ENCODE results near the gene ATP11A. TPM values are rescaled to one million over a fixed set of nuclear protein-coding genes. Genes with fewer than 3 reads are reported as not detected.

ATP11A gene
- total RNA-seq, 1 donor from 2014 or later: 377 TPM

DNA sequence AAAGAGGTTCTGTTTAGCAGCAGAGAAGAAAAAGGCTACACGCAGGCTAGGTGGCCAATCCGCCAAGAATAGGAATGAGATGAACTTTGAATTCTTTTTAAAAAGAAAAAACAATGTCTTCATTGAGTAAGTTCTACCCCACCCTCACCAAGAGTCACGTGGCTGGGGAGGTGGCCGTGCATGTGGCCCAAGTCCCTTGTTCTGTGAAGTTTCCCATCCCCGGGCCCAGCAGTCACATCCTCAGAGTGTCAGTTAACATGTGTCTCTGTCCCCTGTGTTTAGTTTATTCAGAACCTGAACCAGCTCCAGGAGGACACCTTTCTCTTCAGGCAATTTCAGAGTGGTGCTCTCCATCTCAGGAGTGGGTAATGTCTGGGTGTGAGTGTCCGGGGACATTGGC lies 222.0 kb downstream of the ATP11A start:
- Histone ChIP-seq H3K27ac (no peak overlapping the region), H3K27me3 (peaks cover 7% of the 10 kb centered on the region), H3K9me3 (no peaks in the 10 kb centered on the region), H3K4me1 (no peaks in the 10 kb centered on the region), H3K4me3 (no peak overlapping the region), H3K36me3 (no peaks in the 10 kb centered on the region)
- intact Hi-C loops (cut with DNase I): no loop called here
- no peak for ATAC-seq
- TF ChIP-seq, protein P1, sequence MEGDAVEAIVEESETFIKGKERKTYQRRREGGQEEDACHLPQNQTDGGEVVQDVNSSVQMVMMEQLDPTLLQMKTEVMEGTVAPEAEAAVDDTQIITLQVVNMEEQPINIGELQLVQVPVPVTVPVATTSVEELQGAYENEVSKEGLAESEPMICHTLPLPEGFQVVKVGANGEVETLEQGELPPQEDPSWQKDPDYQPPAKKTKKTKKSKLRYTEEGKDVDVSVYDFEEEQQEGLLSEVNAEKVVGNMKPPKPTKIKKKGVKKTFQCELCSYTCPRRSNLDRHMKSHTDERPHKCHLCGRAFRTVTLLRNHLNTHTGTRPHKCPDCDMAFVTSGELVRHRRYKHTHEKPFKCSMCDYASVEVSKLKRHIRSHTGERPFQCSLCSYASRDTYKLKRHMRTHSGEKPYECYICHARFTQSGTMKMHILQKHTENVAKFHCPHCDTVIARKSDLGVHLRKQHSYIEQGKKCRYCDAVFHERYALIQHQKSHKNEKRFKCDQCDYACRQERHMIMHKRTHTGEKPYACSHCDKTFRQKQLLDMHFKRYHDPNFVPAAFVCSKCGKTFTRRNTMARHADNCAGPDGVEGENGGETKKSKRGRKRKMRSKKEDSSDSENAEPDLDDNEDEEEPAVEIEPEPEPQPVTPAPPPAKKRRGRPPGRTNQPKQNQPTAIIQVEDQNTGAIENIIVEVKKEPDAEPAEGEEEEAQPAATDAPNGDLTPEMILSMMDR (IDR thresholded peaks at IDR 0.05): no peak
- DNase-seq: no peak

DNA sequence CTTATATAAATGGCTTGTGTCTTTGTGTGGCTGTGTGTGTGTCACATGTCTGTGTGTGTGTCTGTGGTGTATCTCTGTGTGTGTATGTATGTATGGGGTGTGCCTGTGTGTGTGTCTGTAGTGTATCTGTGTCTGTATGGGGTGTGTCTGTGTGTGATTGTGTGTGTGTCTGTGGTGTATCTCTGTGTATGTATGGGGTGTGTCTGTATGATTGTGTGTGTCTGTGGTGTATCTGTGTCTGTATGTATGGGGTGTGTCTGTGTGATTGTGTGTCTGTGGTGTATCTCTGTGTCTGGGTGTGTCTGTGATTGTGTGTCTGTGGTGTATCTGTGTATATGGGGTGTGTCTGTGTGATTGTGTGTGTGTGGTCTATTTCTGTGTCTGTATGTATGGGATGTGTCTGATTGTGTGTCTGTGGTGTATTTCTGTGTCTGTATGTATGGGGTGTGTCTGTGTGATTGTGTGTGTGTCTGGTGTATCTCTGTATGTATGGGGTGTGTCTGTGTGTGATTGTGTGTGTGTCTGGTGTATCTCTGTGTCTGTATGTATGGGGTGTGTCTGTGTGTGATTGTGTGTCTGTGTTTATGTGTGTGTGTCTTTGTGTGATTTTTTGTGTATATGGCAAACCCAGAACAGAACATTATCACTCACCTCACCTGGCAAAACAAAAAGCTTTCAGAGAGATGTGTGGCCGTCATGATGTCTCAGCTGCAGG lies 223.0 kb downstream of the ATP11A start:
- TF ChIP-seq, protein P1 (IDR thresholded peaks at IDR 0.05): no peak
- no peaks in the 10 kb centered on the region for H3K9me3 ChIP-seq
- DNase-seq (no peak), ATAC-seq (no peak)
- intact Hi-C loops (cut with DNase I): no loop called here
- H3K27me3 ChIP-seq: peaks cover 7% of the 10 kb centered on the region
- H3K4me3 ChIP-seq: no peak overlapping the region
- no peak overlapping the region for H3K27ac ChIP-seq
- H3K36me3 ChIP-seq: no peaks in the 10 kb centered on the region
- no peaks in the 10 kb centered on the region for H3K4me1 ChIP-seq

DNA sequence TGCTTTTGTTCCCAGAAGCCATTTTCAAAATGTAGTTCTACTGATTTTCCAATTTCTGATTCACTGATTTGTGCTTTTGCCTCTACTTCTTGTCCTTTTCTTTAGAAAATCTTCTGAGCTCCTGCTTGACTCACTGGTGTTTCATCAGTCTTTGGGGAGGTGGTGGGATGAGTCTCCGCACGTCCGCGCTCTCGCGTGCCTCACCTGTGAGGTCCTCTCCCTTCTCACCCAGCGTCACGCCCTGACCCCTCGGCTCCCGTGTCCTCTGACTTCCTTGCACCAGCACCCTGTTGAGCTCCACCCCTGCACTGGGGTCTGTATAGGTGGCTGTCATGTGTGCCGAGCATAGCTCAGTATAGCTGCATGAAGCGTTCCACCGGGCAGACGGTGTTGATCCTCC lies 226.5 kb downstream of the ATP11A start:
- intact Hi-C loops (cut with DNase I): no loop called here
- DNase-seq (no peak), ATAC-seq (peak; percentile 8)
- no peak overlapping the region for H3K4me3 ChIP-seq
- no peaks in the 10 kb centered on the region for H3K9me3 ChIP-seq
- H3K27me3 ChIP-seq: no peaks in the 10 kb centered on the region
- no peaks in the 10 kb centered on the region for H3K4me1 ChIP-seq
- TF ChIP-seq, protein P1 (IDR thresholded peaks at IDR 0.05): no peak
- no peak overlapping the region for H3K27ac ChIP-seq
- no peaks in the 10 kb centered on the region for H3K36me3 ChIP-seq

DNA sequence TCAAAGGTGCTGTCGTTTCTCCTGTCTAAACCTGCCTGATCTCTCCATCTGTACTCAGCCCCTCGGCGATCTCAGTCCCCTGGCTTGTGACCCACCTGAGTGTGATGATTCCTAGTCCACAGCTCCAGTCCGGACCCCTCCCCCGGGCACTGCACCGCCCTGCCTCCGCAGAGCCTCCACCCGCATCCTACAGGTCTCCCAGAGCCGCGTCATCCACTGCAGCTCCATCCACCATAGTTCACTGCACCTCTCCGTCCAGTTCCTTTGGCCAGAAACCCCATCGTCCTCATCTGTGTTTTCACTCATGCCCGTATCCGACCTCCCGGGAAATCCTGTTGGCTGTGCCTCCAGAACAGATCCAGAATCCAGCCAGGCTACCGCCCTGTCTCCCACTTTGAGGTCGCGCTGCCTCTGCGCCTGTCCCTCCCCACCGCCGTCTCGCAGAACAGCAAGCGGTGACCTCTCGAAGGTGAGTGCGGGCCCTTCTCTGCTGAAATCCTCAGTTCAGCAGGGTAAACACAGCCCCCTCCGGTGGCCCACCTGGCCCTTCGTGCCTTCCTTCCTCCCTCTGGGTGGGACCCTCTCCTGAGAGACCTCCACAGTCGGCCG lies 227.3 kb downstream of the ATP11A start:
- Histone ChIP-seq H3K27ac (no peak overlapping the region), H3K27me3 (no peaks in the 10 kb centered on the region), H3K36me3 (no peaks in the 10 kb centered on the region), H3K4me3 (no peak overlapping the region), H3K4me1 (no peaks in the 10 kb centered on the region), H3K9me3 (no peaks in the 10 kb centered on the region)
- DNase-seq (no peak), ATAC-seq (peak; percentile 15)
- intact Hi-C loops (cut with DNase I): no loop called here
- TF ChIP-seq, protein P1 (IDR thresholded peaks at IDR 0.05): no peak

GRCh38 chr13:112917737-112918136 lies 227.9 kb downstream of the ATP11A start:
- no peak for ATAC-seq
- Histone ChIP-seq H3K9me3 (no peaks in the 10 kb centered on the region), H3K27me3 (no peaks in the 10 kb centered on the region), H3K27ac (no peak overlapping the region), H3K4me1 (no peaks in the 10 kb centered on the region), H3K4me3 (no peak overlapping the region), H3K36me3 (no peaks in the 10 kb centered on the region)
- TF ChIP-seq, protein P1 (IDR thresholded peaks at IDR 0.05): no peak
- intact Hi-C loops (cut with DNase I): no loop called here
- no peak for DNase-seq

Measured in upper lobe of right lung (tissue), 1 donor.